ENCODE results near the gene DRD2.

DNA sequence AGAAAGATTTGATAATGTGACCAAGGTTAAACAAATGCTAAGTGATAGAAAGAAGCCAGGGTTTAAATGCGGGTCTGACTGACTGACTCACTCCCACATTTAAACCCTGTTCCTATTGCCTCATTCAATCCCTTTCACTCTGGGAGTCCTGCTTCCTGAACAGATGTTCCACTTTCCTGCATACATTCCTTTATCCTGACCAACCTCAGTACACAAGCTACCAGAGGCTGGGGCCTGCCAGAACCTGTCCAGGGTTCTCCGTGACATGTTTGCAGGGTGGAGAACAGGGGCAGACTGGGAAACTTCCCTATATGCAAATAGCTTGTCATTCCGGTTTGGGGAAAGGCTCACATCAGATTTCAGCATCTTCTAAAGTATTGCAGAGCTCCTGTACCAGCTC lies 90.6 kb downstream of the DRD2 start:
- TF ChIP-seq POLR2A (IDR thresholded peaks at IDR 0.05): no peak
- TF ChIP-seq, protein P1, sequence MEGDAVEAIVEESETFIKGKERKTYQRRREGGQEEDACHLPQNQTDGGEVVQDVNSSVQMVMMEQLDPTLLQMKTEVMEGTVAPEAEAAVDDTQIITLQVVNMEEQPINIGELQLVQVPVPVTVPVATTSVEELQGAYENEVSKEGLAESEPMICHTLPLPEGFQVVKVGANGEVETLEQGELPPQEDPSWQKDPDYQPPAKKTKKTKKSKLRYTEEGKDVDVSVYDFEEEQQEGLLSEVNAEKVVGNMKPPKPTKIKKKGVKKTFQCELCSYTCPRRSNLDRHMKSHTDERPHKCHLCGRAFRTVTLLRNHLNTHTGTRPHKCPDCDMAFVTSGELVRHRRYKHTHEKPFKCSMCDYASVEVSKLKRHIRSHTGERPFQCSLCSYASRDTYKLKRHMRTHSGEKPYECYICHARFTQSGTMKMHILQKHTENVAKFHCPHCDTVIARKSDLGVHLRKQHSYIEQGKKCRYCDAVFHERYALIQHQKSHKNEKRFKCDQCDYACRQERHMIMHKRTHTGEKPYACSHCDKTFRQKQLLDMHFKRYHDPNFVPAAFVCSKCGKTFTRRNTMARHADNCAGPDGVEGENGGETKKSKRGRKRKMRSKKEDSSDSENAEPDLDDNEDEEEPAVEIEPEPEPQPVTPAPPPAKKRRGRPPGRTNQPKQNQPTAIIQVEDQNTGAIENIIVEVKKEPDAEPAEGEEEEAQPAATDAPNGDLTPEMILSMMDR (IDR thresholded peaks at IDR 0.05): no peak
